HEK293T (cell line): Measurements from ENCODE around the gene ADCY2.

ENCODE experiments used
- BHLHE40 ChIP-seq: fragments of 450-650 bp; IDR thresholded peaks from 2 replicates; pipeline ENCODE4 v1.6.1; 2016; ENCODE audit warnings: mild to moderate bottlenecking, moderate library complexity, borderline replicate concordance
- CTBP1 ChIP-seq: fragments of 450-650 bp; IDR thresholded peaks from 2 replicates; pipeline ENCODE4 v1.6.1; 2016; ENCODE audit warnings: borderline replicate concordance
- ELF4 ChIP-seq: fragments of 450-650 bp; IDR thresholded peaks from 2 replicates; pipeline ENCODE4 v1.6.1; 2017; ENCODE audit warnings: antibody characterized with exemption
- FOXA1 ChIP-seq: fragments of 450-650 bp; IDR thresholded peaks from 2 replicates; pipeline ENCODE4 v1.6.1; 2016; ENCODE audit warnings: mild to moderate bottlenecking
- FOXK2 ChIP-seq: fragments of 450-650 bp; IDR thresholded peaks from 2 replicates; pipeline ENCODE4 v1.6.1; 2016; ENCODE audit warnings: mild to moderate bottlenecking
- FOXM1 ChIP-seq: fragments of 450-650 bp; IDR thresholded peaks from 2 replicates; pipeline ENCODE4 v1.6.1; 2017; ENCODE audit warnings: mild to moderate bottlenecking, borderline replicate concordance
- HDGF ChIP-seq: fragments of 450-650 bp; IDR thresholded peaks from 2 replicates; pipeline ENCODE4 v1.6.1; 2017; ENCODE audit warnings: antibody characterized with exemption, borderline replicate concordance
- LEF1 ChIP-seq: fragments of 450-650 bp; IDR thresholded peaks from 2 replicates; pipeline ENCODE4 v1.6.1; 2017; ENCODE audit warnings: mild to moderate bottlenecking, borderline replicate concordance
- NFRKB ChIP-seq: fragments of 450-650 bp; IDR thresholded peaks from 2 replicates; pipeline ENCODE4 v1.6.1; 2016; ENCODE audit warnings: mild to moderate bottlenecking, moderate library complexity
- SP1 ChIP-seq: fragments of 450-650 bp; IDR thresholded peaks from 2 replicates; pipeline ENCODE4 v1.6.1; 2017
- SUZ12 ChIP-seq: fragments of 450-650 bp; IDR thresholded peaks from 2 replicates; pipeline ENCODE4 v1.6.1; 2016; ENCODE audit warnings: mild to moderate bottlenecking
- TARDBP ChIP-seq: fragments of 450-650 bp; IDR thresholded peaks from 2 replicates; pipeline ENCODE4 v1.6.1; 2016
- ZNF384 ChIP-seq: fragments of 450-650 bp; IDR thresholded peaks from 2 replicates; pipeline ENCODE4 v1.6.1; 2016
- TF ChIP-seq, protein P1 (sequence below): fragments of 450-650 bp; IDR thresholded peaks from 2 replicates; pipeline ENCODE4 v1.6.1; 2016

DNA sequence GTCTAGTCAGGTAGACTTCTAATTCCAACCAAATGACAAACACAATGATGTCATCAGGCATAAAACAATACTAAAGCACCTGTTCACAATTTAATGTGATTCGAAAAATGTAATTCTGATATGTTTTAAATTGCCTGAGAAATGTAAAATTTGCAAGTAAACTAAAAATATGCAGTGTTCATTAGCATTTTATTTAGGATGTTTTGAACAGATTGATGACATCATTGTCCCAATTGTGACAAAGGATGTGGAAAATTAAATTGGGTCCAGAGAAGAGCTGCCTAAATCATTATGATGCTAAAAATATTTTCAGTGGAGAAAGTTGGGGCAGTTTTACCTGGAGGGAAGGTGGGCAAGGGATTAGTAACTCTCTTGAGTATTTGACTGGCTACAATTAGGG, 368.5 kb downstream of the ADCY2 start:
- TF ChIP-seq ELF4 (no peak), SP1 (no peak), BHLHE40 (no peak), FOXK2 (no peak), FOXM1 (no peak), NFRKB (no peak), TARDBP (no peak), FOXA1 (no peak), SUZ12 (no peak), LEF1 (no peak), HDGF (no peak), CTBP1 (no peak), ZNF384 (no peak)
- TF ChIP-seq, protein P1, sequence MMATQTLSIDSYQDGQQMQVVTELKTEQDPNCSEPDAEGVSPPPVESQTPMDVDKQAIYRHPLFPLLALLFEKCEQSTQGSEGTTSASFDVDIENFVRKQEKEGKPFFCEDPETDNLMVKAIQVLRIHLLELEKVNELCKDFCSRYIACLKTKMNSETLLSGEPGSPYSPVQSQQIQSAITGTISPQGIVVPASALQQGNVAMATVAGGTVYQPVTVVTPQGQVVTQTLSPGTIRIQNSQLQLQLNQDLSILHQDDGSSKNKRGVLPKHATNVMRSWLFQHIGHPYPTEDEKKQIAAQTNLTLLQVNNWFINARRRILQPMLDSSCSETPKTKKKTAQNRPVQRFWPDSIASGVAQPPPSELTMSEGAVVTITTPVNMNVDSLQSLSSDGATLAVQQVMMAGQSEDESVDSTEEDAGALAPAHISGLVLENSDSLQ: no peak
